GM19351 (cell line): ENCODE data around the gene MARK4.

ENCODE experiments used
- ATAC-seq: cut with Tn5 transposase; IDR thresholded peaks from one replicate; pipeline ENCODE4 v1.9.1; 2021; ENCODE audit warnings: mild to moderate bottlenecking, moderate library complexity; ENCODE audit not compliant: unreplicated experiment

Gene MARK4

GRCh38 chr19:45271098-45271734, 20.1 kb downstream of the MARK4 start:
- ATAC-seq, result no peak

- no peak for ATAC-seq
These were observed 20.7 kb downstream of the MARK4 start for GRCh38 chr19:45271735-45272108.

DNA sequence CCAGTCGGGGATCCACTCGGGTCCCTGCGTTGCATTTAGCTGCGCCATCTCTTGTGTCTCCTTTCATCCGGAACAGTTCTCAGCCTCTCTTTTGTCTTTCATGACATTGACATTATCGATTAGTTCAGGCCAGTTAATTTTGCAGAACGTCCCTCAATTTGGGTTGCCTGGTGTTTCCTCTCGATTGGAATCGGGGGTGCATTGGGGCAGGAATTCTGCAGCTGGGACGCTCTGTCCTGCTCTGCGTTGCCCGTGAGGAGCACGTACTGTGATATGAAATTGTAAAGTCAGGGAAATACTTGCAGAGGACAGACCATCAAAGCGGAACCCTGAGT, 22.4 kb downstream of the MARK4 start:
- ATAC-seq, result no peak

GRCh38 chr19:45275370-45275971, 24.4 kb downstream of the MARK4 start:
- no peak for ATAC-seq

DNA sequence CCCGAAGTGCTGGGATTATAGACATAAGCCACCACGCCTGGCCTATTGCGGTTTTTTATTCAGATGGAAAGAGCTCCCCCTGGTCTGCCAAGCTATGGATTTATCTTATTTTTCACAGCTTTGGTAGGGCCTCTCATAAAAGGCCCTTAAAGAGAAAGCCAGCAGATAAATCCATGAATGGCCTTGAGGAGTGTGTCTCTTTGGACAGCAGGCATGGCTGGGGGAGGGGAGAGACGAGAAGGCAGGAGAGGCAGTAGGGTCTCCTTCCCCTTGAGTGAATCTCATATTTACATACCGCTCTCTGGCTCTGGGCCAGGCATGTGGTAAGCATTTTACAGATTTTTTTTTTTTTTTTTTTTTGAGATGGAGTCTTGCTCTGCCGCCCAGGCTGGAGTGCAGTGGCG, 25.2 kb downstream of the MARK4 start:
- ATAC-seq, result no peak

DNA sequence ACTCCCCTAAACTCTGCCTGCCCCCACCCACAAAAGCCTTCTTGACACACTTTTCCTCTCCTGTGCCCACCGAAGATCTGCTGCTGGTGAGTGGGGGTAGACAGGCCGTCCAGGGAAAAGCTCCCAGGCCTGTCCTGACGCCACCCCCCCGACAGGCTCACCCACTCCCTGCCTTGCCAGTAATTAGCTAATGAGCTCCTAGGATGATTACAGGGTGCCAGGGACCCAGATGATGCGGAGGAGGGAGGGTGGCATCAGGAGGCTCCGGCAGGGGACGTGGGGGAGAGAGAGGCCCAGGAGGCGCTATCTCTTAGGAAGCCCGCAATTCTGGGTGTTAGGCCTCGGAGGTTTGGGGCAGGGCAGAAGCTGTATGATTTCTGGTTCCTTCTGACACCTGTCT, 27.0 kb downstream of the MARK4 start:
- no peak for ATAC-seq

DNA sequence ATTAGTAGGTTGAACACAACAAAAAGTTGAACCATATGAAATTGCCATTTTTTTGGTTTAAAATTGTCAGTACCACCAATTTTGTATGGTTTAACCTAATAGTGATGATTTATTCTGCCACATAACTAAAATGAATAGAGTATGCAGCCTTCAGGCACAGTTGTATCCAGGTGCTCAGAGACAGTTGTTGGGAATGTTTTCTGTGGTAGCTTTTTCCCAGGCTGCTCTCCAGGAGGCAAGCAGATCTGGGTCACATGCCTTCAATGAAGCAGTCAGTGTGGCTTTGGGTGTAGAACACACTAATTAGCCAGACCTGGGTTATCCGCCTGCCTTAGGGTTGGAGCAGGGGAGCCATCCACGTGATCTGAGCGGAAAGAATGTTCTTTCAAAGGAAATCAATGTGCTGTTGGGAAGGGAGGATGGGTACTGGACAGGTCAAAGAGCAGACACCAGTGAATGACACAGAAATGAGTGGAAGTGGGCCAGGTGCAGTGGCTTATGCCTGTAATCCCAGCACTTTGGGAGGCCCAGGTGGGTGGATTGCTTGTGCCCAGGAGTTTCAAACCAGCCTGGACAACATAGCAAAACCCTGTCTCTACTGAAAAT, 28.6 kb downstream of the MARK4 start:
- ATAC-seq, result no peak

DNA sequence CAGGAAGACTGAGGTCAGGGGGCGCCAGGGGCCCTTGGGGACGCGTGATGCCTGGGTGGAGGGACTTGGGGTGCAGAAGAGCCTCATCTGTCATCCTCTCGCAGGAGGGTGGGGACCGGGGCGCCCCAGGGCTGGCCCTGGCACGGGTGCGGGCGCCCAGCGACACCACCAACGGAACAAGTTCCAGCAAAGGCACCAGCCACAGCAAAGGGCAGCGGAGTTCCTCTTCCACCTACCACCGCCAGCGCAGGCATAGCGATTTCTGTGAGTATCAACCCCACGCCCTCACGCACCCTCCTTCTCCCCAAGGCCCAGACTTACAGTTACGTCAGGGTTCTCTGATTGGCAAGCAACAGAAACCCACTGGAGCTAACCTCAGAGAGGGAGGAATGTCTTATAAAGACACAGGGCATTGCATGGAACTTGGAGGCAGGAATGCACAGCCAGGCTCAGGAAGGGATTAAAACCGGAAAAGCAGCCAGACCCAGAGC, 29.4 kb downstream of the MARK4 start:
- no peak for ATAC-seq

- ATAC-seq, result no peak
These were observed 32.5 kb downstream of the MARK4 start for GRCh38 chr19:45283443-45284033.

DNA sequence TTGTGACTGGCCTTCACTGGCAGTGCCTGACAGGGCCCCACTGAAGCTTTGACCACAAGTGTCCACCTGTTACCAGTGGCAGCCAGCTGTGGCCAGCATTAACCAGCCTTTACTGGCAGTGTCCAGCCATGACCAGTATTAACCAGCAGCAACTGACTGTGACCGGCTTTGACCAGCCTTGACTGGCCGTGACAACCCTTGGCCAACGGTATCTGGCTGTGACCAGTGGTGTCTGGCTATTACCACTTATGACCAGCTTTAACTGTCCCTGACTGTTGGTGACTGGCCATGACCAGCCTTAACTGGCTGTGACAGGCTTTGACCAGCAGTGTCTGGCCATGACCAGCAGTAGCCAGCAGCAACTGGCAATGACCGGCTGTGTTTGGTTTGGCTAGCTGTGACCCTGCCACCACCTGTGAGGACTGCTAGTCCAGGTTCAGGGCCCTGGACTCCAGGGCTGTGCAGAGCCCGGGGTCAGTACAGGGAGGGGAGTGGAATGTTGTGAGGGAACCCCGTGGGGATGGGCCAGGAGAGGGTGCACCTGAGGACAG, 39.4 kb downstream of the MARK4 start:
- ATAC-seq, result no peak

GRCh38 chr19:45291834-45292233, 40.8 kb downstream of the MARK4 start:
- no peak for ATAC-seq

- ATAC-seq, result no peak
These were observed 42.6 kb downstream of the MARK4 start for GRCh38 chr19:45293682-45294081.

DNA sequence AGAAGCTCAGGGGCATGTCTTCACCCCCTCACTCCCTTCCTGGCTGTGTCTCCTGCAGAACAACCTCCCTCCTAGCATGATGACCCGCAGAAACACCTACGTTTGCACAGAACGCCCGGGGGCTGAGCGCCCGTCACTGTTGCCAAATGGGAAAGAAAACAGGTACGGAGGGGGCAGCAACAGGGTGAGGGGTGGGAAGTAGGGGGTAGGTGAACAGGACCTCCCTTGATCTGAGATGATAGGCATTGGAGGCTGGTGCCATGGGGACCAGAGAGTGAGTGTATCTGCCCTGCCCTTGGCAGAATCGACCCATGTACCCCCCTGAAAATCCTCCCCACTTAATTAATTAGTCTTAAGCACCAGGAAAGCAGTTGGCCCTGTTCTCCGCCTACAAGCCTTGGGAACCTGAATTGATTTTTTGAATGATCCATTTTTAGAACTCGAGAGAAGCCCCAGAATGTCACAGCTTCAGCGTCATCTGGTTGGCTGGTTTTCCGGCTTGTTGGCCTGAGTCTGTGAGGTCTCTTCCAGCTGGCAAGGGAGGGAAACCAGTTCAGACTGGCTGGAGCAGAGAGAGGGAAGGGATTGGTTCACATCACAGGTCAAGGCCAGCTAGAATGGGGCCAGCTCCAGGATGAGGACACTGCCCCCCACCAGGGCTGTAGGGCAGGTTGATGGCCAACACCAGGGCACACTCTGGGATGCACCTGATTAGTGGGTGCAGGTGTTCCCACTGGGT, 43.4 kb downstream of the MARK4 start:
- no peak for ATAC-seq

DNA sequence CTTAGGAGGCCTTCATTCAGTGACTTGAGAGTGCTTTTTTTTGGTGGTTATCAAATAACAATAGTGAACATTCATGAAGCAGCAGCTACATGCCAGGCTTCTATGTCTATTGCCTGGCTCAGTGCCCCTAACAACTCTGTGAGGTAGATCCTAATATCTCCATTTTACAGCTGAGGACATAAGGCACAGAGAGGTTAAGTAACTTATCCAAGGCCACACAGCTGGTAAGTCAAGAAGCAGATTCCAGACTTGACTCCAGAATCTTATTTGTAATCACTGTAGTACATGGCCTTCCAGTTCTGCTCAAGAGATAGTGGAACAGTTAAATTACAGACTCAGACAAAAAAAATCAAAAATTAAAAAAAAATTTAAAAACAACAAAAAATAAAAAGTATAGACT, 44.8 kb downstream of the MARK4 start:
- no peak for ATAC-seq

GRCh38 chr19:45296355-45296754, 45.3 kb downstream of the MARK4 start:
- no peak for ATAC-seq

DNA sequence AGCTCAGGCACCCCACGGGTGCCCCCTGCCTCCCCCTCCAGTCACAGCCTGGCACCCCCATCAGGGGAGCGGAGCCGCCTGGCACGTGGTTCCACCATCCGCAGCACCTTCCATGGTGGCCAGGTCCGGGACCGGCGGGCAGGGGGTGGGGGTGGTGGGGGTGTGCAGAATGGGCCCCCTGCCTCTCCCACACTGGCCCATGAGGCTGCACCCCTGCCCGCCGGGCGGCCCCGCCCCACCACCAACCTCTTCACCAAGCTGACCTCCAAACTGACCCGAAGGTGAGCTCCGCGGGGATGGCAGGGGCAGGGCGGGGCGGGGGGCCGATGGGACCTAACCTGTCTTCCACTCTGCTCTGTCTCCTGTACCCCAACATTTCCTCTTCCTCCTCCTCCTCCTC, 46.6 kb downstream of the MARK4 start:
- ATAC-seq, result no peak

- ATAC-seq, result no peak
These were observed 47.2 kb downstream of the MARK4 start for GRCh38 chr19:45298264-45298663.

GRCh38 chr19:45299719-45300118, 48.6 kb downstream of the MARK4 start:
- no peak for ATAC-seq

- ATAC-seq, result no peak
These were observed 51.3 kb downstream of the MARK4 start for GRCh38 chr19:45302416-45302815.

DNA sequence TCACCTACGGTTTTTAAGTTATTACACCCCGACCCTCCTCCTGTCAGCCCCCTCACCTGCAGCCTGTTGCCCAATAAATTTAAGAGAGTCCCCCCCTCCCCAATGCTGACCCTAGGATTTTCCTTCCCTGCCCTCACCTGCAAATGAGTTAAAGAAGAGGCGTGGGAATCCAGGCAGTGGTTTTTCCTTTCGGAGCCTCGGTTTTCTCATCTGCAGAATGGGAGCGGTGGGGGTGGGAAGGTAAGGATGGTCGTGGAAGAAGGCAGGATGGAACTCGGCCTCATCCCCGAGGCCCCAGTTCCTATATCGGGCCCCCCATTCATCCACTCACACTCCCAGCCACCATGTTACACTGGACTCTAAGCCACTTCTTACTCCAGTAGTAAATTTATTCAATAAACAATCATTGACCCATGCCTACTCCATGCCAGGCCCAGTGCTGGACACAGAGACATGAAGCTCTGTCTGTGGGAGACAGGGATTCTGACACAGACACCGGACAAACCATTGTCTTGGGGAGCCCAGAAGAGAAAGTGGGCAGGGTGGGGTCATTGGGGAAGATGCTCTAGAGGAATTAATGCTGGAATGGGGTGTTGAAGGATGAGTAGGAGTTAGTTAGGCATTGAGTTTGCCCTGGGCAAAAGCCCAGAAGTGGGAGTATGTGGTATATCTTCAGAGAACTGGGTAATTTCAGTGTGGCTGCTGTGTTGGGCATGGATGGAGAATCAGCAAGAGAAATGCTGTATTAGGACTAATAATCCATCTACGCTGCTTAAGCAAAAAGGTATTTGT, 52.4 kb downstream of the MARK4 start:
- ATAC-seq, result no peak
